GM12878 (cell line): ENCODE results near the gene TRAF5. TPM values are rescaled to one million over a fixed set of nuclear protein-coding genes. Genes with fewer than 3 reads are reported as not detected.

ENCODE experiments used
- ATAC-seq: fragments of 200-7000 bp; cut with Tn5 transposase; 3 replicates; pipeline ENCODE4 v1.9.1; 2020; ENCODE audit warnings: mild to moderate bottlenecking, moderate library complexity
- BruUV-seq: library from RNA; stranded (reverse); fragments of 400-500 nt; replicated peaks from 2 replicates; lab custom pipeline; 2021; lab: Mats Ljungman, UMichigan
- CTCF ChIA-PET: fragments of 300-600 bp; sonication (Branson Sonifier 250); formaldehyde crosslinking; extraction: SDS; loops from one replicate; lab custom pipeline; 2021; ENCODE audit warnings: inconsistent platforms; lab: Yijun Ruan, JAX
- POLR2A ChIA-PET: fragments of 350-600 bp; formaldehyde crosslinking; extraction: SDS; loops from one replicate; lab custom pipeline; 2021; ENCODE audit warnings: inconsistent platforms; lab: Charles Lee
- RAD21 ChIA-PET: fragments of 300-600 bp; sonication (Branson Sonifier 250); formaldehyde crosslinking; loops from one replicate; lab custom pipeline; 2023; ENCODE audit warnings: antibody characterized with exemption; ENCODE audit not compliant: unreplicated experiment; lab: Charles Lee
- SMC1A ChIA-PET: fragments of 300-600 bp; sonication (Branson Sonifier 250); formaldehyde crosslinking; loops from one replicate; lab custom pipeline; 2023; ENCODE audit not compliant: unreplicated experiment, uncharacterized antibody; lab: Charles Lee
- DNase-seq: peaks from one replicate; pipeline ENCODE4 v3.0.0-alpha.2; 2011; ENCODE audit warnings: low read depth, low spot score
- FAIRE-seq: peaks from 3 replicates; lab custom pipeline; 2011; peaks lifted over from hg19 to GRCh38; lab: Jason Lieb, UNC
- H2AFZ ChIP-seq: 2 replicates; pipeline ENCODE4 v1.6.0; 2011; ENCODE audit warnings: low read depth, low read length, control low read depth; ENCODE audit not compliant: control insufficient read depth
- H3K27ac ChIP-seq: 2 replicates; pipeline ENCODE4 v1.5.1; 2011; ENCODE audit warnings: control low read depth; ENCODE audit not compliant: control insufficient read depth, insufficient read depth
- H3K27me3 ChIP-seq, 2 experiments: replicated peaks in 1 of 2; 2 replicates each; pipeline versions ENCODE4 v1.6.0 to v1.6.1; 2011; ENCODE audit warnings: low read length in 1 of 2; ENCODE audit not compliant: control insufficient read depth in 2 of 2, insufficient read depth in 2 of 2
- H3K36me3 ChIP-seq, 2 experiments: 2 replicates each; pipeline ENCODE4 v1.5.1; 2011; ENCODE audit warnings: low read length in 1 of 2; ENCODE audit not compliant: control insufficient read depth in 2 of 2, insufficient read depth in 2 of 2
- H3K4me1 ChIP-seq: 2 replicates; pipeline ENCODE4 v1.6.1; 2011; ENCODE audit warnings: mild to moderate bottlenecking, low read length, moderate library complexity, mixed read lengths; ENCODE audit not compliant: control insufficient read depth, insufficient read depth
- H3K4me2 ChIP-seq: 2 replicates; pipeline ENCODE4 v1.6.0; 2011; ENCODE audit warnings: control low read depth; ENCODE audit not compliant: control insufficient read depth, insufficient read depth
- H3K4me3 ChIP-seq: fragments of 200-600 bp; sonication (generic); 2 replicates; pipeline ENCODE4 v1.5.1; 2016
- H3K79me2 ChIP-seq: 2 replicates; pipeline ENCODE4 v1.6.0; 2011; ENCODE audit warnings: low read length; ENCODE audit not compliant: control insufficient read depth, insufficient read depth
- H3K9ac ChIP-seq: 2 replicates; pipeline ENCODE4 v1.8.0; 2011; ENCODE audit warnings: low read length, control low read depth, mixed read lengths; ENCODE audit not compliant: control insufficient read depth, insufficient read depth
- H3K9me3 ChIP-seq: replicated peaks from 3 replicates; pipeline ENCODE4 v1.5.1; 2011; ENCODE audit warnings: mild to moderate bottlenecking, low read length; ENCODE audit not compliant: control insufficient read depth, insufficient read depth
- H4K20me1 ChIP-seq: 2 replicates; pipeline ENCODE4 v1.6.0; 2011; ENCODE audit not compliant: control insufficient read depth, insufficient read depth
- NR2C1 ChIP-seq: fragments of 450-650 bp; IDR thresholded peaks from 2 replicates; pipeline ENCODE4 v1.6.1; 2017; ENCODE audit warnings: antibody characterized with exemption, mild to moderate bottlenecking, moderate library complexity
- RUNX3 ChIP-seq: IDR thresholded peaks from 2 replicates; pipeline ENCODE4 v1.6.1; 2012; ENCODE audit warnings: low read length, inconsistent platforms
- WGBS: methylation state at CpG from one replicate; pipeline ENCODE4 v1.1.6; 2016; ENCODE audit warnings: low lambda C conversion rate; ENCODE audit not compliant: insufficient replicate concordance, insufficient coverage; ENCODE audit errors: missing lambda C conversion rate; 5-methylcytosine and 5-hydroxymethylcytosine counted together
- in situ Hi-C: fragments of 300-500 bp; cut with MboI; formaldehyde crosslinking; loops from 9 replicates; pipeline ENCODE4 v1.14.3; 2018; ENCODE audit warnings: mixed read lengths
- intact Hi-C: fragments of 100-400 bp; cut with micrococcal nuclease; formaldehyde crosslinking; loops from one replicate; pipeline ENCODE4 v1.14.2; 2022; ENCODE audit not compliant: unreplicated experiment
- polyA plus RNA-seq, 11 experiments: library from polyadenylated mRNA; depleted of rRNA in 4 of 11; unstranded in 6 of 11; stranded (reverse) in 5 of 11; fragments of >200 nt; fragmentation: Nextera tagmentation in 4 of 11; fragmentation: Illumina TruSeq in 1 of 11; extraction: Ambion mirVana in 4 of 11; extraction: Trizol in 1 of 11; gene quantifications; 1 replicate in 1 of 11; 2 replicates in 10 of 11; pipeline versions ENCODE4 v1.2.1 to v1.2.3, GENCODE V29; 2011 to 2016; ENCODE audit warnings: inconsistent platforms in 2 of 11, missing spikeins in 2 of 11, low read depth in 1 of 11
- total RNA-seq, 4 experiments: library from RNA; depleted of rRNA in 3 of 4; stranded (reverse); fragments of >200 nt in 3 of 4; fragmentation: Illumina TruSeq in 1 of 4; extraction: Trizol in 1 of 4; gene quantifications; 2 replicates each; pipeline versions ENCODE4 v1.2.1 to v1.2.3, GENCODE V29; 2013 to 2021
- TF ChIP-seq, protein P1 (sequence below), 3 experiments: IDR thresholded peaks in 2 of 3; conservative IDR thresholded peaks in 1 of 3; 2 replicates each; pipeline ENCODE4 v1.5.1; 2011; ENCODE audit warnings: low read depth in 3 of 3, low read length in 3 of 3, mild to moderate bottlenecking in 3 of 3, control low read depth in 2 of 3, moderate library complexity in 2 of 3, inconsistent platforms in 1 of 3, mixed read lengths in 1 of 3; ENCODE audit not compliant: control insufficient read depth in 2 of 3, insufficient read depth in 1 of 3; ENCODE audit errors: extremely low read depth in 1 of 3

Gene TRAF5
- total and polyA plus RNA-seq, 10 of the 15 experiments (the other 5 are each of a cell fraction or from before 2014, with no cell fraction given): 10.6 to 36.5 (median 26.3) TPM

DNA sequence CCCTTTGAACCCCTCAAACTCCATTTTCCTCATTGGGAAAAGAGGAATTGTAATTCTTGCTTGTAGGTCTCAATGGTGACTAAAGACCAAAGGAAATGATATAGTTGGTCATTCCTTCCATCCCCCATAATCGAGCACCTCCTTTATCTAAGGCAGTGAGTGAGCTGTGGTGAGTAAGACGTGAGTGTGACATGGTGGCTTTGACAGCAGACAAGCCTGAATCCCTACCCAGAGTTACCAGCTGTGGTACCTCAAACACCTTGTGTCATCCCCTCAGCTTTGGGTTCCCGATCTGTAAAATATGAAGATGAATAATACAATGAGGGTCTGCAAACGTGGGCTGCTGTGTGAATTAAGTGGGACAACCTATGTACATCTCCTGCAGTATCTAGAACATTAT lies 8.4 kb downstream of the TRAF5 start:
- TF ChIP-seq, protein P1, sequence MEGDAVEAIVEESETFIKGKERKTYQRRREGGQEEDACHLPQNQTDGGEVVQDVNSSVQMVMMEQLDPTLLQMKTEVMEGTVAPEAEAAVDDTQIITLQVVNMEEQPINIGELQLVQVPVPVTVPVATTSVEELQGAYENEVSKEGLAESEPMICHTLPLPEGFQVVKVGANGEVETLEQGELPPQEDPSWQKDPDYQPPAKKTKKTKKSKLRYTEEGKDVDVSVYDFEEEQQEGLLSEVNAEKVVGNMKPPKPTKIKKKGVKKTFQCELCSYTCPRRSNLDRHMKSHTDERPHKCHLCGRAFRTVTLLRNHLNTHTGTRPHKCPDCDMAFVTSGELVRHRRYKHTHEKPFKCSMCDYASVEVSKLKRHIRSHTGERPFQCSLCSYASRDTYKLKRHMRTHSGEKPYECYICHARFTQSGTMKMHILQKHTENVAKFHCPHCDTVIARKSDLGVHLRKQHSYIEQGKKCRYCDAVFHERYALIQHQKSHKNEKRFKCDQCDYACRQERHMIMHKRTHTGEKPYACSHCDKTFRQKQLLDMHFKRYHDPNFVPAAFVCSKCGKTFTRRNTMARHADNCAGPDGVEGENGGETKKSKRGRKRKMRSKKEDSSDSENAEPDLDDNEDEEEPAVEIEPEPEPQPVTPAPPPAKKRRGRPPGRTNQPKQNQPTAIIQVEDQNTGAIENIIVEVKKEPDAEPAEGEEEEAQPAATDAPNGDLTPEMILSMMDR (IDR thresholded peaks at IDR 0.05 in 2 of 3, conservative IDR thresholded peaks at IDR 0.05 in 1 of 3; ENCODE audit: control insufficient read depth in 2 of 3, extremely low read depth in 1 of 3, insufficient read depth in 1 of 3, low read depth in 3 of 3, low read length in 3 of 3): 0 out of 6 replicates have a peak, but pooled peaks of 1 of the 3 experiments have one; percentile 2
- TF ChIP-seq RUNX3: peak; percentile 11; the same call in 1 of the 2 replicates
- no peak for TF ChIP-seq NR2C1
- Histone ChIP-seq H3K9me3 (no peaks in the 10 kb centered on the region), H3K79me2 (peaks cover 86% of the 10 kb centered on the region), H4K20me1 (no peaks in the 10 kb centered on the region), H3K9ac (no peak overlapping the region), H3K4me3 (peak overlapping the region; percentile 59; the same call in 1 of the 2 replicates), H3K4me2 (peak overlapping the region; percentile 80), H3K4me1 (peaks cover 47% of the 10 kb centered on the region), H3K27me3 (no peaks in the 10 kb centered on the region), H2AFZ (no peak overlapping the region), H3K36me3 (no peaks in the 10 kb centered on the region; a peak in 1 of 4 replicates), H3K27ac (peak overlapping the region; percentile 64)
- POLR2A ChIA-PET: interaction anchor here (1.4 kb wide), 1 partner anchor 51 kb away, joined by 3 read pairs; no protein-coding TSS in a partner anchor
- ATAC-seq: peak; percentile 12; the same call in 2 of the 3 replicates
- in situ Hi-C loops (no loop called here), intact Hi-C loops (no loop called here)
- 47% methylated on average over 4 of the region's 4 CpGs for WGBS
- RAD21 ChIA-PET: interaction anchor here (0.7 kb wide), 1 partner anchor 9 kb away, joined by 3 read pairs; the partner anchor contains the start of gene TRAF5
- DNase-seq: no peak
- SMC1A ChIA-PET: interaction anchor here (1.7 to 4.6 kb wide), 3 partner anchors 9 to 15 kb away, joined by 4 to 21 read pairs (median 8); no protein-coding TSS in a partner anchor
- FAIRE-seq: no peak
- BruUV-seq: no TSS peak
- CTCF ChIA-PET: interaction anchor here (1.2 to 2.6 kb wide), 6 partner anchors 9 to 179 kb away, joined by 3 to 19 read pairs (median 8); partner anchors contain the start of gene TRAF5
